Measurements from ENCODE around the gene PBLD.
A peak's percentile ranks its signal among the peaks of the same experiment; 100 is the strongest.

Gene PBLD

GRCh38 chr10:68332259-68333057 is at the start of gene PBLD:
Gene PBLD, minus strand, starts transcription at chr10:68332928. Its CDS starts 26,084 bp downstream, at chr10:68306844.
- DNase-seq (ENCODE audit: low spot score), result peak; percentile 55

GRCh38 chr10:68371604-68372003 is 38.9 kb upstream of the PBLD start:
- no peak for DNase-seq (ENCODE audit: low spot score)

- DNase-seq (ENCODE audit: low spot score), result no peak
These were observed 34.4 kb upstream of the PBLD start for GRCh38 chr10:68367121-68367520.

- DNase-seq (ENCODE audit: low spot score), result no peak
These were observed 33.9 kb upstream of the PBLD start for GRCh38 chr10:68366600-68366999.

GRCh38 chr10:68365611-68366010 is 32.9 kb upstream of the PBLD start:
- DNase-seq (ENCODE audit: low spot score), result no peak

GRCh38 chr10:68364101-68364886 is 31.6 kb upstream of the PBLD start:
- no peak for DNase-seq (ENCODE audit: low spot score)

GRCh38 chr10:68362590-68362989 is 29.9 kb upstream of the PBLD start:
- DNase-seq (ENCODE audit: low spot score), result no peak

- no peak for DNase-seq (ENCODE audit: low spot score)
These were observed 26.5 kb upstream of the PBLD start for GRCh38 chr10:68359189-68359588.

GRCh38 chr10:68353537-68353936 is 20.8 kb upstream of the PBLD start:
- DNase-seq (ENCODE audit: low spot score), result no peak

- DNase-seq (ENCODE audit: low spot score), result peak; percentile 58
These were observed 15.6 kb upstream of the PBLD start for GRCh38 chr10:68348265-68348741.

GRCh38 chr10:68346774-68347173 is 14.0 kb upstream of the PBLD start:
- no peak for DNase-seq (ENCODE audit: low spot score)

GRCh38 chr10:68345621-68346020 is 12.9 kb upstream of the PBLD start:
- no peak for DNase-seq (ENCODE audit: low spot score)

GRCh38 chr10:68342909-68343516 is 10.3 kb upstream of the PBLD start:
- DNase-seq (ENCODE audit: low spot score), result no peak

- DNase-seq (ENCODE audit: low spot score), result no peak
These were observed 7.8 kb upstream of the PBLD start for GRCh38 chr10:68340358-68341080.

- DNase-seq (ENCODE audit: low spot score), result no peak
These were observed 4.1 kb upstream of the PBLD start for GRCh38 chr10:68336754-68337351.

- no peak for DNase-seq (ENCODE audit: low spot score)
These were observed 2.1 kb upstream of the PBLD start for GRCh38 chr10:68334672-68335467.

GRCh38 chr10:68333440-68334431 is 1.0 kb upstream of the PBLD start:
- no peak for DNase-seq (ENCODE audit: low spot score)

GRCh38 chr10:68333058-68333395 is 299 bp upstream of the PBLD start:
- DNase-seq (ENCODE audit: low spot score), result no peak

- peak; percentile 98 for DNase-seq (ENCODE audit: low spot score)
These were observed 1.1 kb downstream of the PBLD start, which contains the start of gene HNRNPH3 for GRCh38 chr10:68331455-68332258. Gene HNRNPH3, plus strand, starts transcription at chr10:68332064. Its CDS starts 5,158 bp downstream, at chr10:68337222.
